Measurements from ENCODE around the gene ANAPC1.
A peak's percentile ranks its signal among the peaks of the same experiment; 100 is the strongest.
"Not testable (repeated sequence)": the region's sequence is repeated elsewhere in the genome, so short reads cannot be mapped to it uniquely, and the experiment has no call there.

The ANAPC1 gene

DNA sequence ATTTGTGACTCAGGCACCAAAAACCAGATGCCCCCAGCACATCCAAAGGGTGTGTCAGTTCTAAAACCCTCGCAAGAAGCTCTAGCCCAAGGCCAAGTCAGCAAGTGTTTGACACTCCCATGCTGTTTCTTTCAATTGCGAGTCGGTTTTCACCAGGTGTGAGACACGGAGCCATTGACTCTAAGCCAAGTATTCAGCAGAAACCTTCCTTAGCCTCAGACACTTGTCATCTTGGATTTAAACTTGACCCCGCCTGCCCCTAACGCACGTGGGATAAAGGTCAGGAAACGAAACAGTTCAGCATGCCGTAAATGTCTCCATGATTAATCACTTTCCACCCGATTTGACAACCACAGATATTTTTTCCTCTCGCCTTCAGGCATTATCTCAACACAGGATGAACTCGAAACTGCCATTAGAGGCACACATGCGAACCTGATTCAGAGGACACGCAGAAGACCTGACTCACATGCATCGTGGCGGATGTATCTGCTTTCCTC, 156.3 kb downstream of the ANAPC1 start:
- not testable (repeated sequence) for DNase-seq

DNA sequence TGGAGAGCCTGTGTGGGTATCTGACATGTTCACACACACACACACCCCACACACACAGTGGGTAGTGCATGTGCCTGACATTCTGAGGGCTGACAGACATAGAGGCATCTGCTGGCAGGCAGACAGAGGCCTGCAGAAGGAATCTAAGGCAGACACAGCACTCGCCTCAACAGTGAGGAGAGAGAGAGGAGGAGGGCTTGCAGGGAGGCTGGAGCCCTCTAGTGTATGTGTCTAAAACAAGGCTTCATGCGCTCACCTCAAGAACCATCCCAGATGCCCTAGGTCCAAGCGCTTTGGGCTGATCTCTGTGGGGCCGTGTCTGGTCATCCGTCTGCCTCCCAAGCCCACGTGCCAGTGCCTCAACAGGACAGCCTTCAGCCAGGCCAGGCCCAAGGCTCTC, 158.3 kb downstream of the ANAPC1 start:
- DNase-seq, result peak; percentile 32

DNA sequence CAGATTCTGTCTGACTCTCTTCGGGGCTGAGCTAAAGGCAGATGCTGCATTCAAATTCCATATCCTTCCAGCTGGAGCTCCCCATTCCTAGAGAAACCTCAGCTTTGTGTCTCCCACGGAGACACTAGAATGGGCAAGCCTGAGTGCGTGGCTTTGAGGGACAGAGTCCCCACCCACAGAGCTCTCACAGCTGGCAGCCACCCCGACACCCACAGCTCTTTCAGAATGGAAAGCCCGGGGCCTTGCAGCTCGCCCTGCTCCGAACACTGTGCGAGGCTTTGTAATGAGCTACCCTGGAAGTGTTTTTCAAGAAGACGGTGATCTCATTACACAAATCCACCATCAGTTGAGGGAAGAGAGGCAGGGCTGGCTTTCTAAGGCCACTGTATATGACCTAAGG, 164.4 kb downstream of the ANAPC1 start:
- DNase-seq, result not testable (repeated sequence)
